C4-2B (cell line): ENCODE data around the gene RGS19.
A peak's percentile ranks its signal among the peaks of the same experiment; 100 is the strongest.

Source experiments
- H3K27ac ChIP-seq: fragments of 450-650 bp; 2 replicates; pipeline ENCODE4 v1.5.1; 2017
- ZFX ChIP-seq: fragments of 450-650 bp; IDR thresholded peaks from 2 replicates; pipeline ENCODE4 v1.6.1; 2017
- TF ChIP-seq, protein P1 (sequence below): fragments of 450-650 bp; conservative IDR thresholded peaks from 2 replicates; pipeline ENCODE4 v1.5.1; 2017; ENCODE audit warnings: mild to moderate bottlenecking

The RGS19 gene

DNA sequence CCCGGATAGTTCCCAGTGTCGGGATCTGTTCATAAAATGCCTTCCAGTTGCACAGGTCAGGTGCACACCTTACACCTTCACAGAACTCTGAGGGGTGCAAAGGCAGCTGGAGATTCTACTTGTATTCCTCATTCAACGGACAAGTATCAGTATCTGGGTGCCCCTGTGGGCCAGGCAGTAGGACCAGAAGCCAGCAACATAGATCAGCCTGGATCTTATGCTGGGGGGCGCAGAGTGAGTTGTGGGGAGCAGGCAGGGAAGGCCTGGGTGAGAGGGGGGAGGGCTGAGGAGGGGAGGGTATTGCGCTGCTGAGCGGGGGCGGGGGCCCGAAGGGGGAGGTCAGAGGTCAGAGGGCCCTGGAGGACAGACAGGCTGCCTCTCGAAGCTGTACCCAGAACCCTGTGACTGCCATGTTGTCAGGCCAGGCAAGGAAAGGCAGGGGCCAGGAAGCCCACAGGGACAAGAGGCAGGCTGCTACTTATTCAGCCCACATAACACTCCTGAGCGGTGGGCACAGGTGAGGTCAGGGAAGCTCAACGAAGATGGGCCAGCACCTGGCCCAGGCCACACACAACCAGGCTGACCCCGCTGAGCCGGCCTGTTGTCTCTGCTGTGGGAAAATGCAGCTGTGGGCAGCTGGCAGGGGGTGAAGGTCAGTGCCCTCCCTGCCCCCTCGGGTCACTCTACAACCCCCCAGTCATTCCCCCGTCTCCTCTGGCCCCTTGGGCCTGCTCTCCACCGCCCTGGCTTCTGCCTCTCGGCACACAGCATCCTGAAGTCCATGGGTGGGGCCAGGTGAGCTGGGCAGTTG, 1.7 kb upstream of the RGS19 start:
- H3K27ac ChIP-seq: no peak overlapping the region

DNA sequence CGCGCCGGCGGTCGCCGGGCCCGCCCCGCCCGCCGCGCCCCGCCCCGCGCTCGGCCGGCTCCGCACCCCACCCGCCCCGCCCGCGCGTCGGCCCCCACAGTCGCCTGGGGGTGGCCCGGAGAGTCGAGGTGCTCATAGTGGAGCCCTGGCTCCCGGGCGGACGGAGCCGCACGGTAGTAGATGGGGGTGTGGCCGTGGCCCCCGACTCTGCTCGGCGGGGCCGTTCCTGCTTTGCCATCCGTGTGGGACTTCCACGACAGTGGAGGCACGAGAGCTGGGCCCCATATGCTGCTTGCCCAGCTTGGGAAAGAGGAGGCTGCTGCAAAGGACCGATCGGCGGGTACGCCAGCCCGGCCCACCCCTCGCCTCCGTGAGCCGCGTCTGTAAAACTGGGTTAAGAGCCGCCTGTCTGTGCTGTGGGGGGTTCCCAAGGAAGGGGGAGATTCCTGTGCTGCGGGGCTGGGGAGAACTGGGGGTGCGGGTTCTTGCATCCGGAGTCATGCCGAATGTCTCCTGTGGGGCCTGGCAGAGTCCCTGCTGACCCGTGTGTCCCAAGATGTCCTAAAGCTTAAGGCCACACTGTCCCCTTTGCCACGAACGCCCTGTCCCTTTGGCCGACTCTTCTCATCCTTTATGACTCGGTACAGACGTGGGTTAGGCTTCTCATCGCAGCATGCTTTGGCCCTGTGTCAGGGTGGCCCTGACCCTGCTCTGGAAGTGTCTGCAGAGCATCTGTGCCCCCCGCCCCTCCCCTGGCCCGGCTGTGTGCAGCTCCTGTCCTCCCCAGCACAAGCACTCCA, 895 bp upstream of the RGS19 start, which contains the start of gene OPRL1:
TSS of gene OPRL1 (plus strand) at position 70 of the 800 bp plus-strand sequence. CDS start 12,639 bp downstream, outside the sequence.
- H3K27ac ChIP-seq: peak within 1 kb of the TSS; percentile 64
- TF ChIP-seq ZFX: no peak
- TF ChIP-seq, protein P1, sequence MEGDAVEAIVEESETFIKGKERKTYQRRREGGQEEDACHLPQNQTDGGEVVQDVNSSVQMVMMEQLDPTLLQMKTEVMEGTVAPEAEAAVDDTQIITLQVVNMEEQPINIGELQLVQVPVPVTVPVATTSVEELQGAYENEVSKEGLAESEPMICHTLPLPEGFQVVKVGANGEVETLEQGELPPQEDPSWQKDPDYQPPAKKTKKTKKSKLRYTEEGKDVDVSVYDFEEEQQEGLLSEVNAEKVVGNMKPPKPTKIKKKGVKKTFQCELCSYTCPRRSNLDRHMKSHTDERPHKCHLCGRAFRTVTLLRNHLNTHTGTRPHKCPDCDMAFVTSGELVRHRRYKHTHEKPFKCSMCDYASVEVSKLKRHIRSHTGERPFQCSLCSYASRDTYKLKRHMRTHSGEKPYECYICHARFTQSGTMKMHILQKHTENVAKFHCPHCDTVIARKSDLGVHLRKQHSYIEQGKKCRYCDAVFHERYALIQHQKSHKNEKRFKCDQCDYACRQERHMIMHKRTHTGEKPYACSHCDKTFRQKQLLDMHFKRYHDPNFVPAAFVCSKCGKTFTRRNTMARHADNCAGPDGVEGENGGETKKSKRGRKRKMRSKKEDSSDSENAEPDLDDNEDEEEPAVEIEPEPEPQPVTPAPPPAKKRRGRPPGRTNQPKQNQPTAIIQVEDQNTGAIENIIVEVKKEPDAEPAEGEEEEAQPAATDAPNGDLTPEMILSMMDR: no peak

More for the DNA sequence above, 1.7 kb upstream of the RGS19 start:
- no peak for TF ChIP-seq ZFX
- TF ChIP-seq, protein P1: no peak

DNA sequence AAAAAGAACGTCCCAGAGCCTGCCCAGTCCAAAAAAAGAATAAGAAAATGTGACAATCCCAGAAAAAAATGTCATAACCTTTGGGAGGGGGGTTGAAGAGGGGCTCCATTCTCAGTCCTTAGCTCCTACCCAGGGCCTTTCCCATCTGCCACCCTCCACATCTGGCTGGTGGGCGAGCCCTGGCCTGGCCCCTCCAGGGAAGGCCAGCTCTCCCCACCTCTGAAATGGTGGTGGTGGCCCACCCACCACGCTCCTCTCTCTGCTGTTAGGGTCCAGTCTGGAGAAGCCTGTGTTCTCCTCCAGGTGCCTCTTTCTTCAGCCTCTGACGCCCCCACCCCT, 415 bp downstream of the RGS19 start:
- TF ChIP-seq, protein P1: no peak
- no peak for TF ChIP-seq ZFX
- peak overlapping the region; percentile 64 for H3K27ac ChIP-seq

DNA sequence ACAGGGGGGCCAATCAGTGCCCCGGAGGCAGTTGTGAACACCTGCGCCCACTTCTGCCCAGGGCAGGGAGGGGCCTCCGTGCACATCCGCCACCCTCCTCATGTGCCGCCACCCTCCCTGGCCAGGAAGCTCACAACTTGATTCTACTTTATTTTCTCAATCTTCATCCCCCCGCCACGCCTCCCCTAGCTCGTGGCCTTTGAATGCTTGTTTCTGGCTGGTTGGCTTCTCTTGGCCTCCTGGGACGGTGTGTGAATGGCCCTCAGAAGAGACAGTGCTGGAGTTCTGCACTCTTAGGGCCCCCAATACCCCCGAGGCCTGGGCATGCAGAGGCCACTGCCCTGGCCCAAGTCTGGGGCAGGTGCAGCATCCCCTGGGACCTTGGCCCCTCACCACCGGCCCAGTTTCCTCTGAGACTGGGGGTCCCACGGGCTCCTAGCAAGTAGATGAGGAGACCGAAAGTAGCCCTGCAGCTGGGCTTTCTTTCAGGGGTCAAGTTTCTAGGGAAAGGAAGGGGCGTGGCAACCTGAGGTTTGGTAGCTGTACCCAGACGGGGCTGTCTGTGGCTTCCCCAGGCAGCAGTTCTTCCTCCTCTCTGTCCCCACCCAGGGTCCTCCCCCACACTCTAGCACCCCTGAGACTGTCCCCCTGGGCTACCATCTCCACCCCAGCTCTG, 1.3 kb downstream of the RGS19 start:
- H3K27ac ChIP-seq: no peak overlapping the region
- no peak for TF ChIP-seq ZFX
- TF ChIP-seq, protein P1: no peak

DNA sequence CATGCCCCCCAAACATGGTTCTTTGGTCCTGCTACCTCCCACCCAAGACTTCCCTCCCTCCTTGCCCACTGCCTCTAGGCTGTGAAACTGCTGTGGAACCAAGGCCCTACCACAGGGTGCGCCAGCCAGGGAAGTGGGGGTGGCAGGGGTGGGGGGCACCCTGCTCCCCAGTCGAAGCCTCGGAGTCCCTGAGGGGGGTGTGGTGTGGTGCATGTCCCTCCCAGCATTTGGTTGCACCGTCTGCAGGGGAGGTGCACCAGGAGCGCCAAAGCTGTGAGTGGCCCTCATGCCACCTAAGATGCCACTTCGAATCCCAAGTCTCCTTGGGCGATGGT, 1.8 kb downstream of the RGS19 start:
- TF ChIP-seq, protein P1: no peak
- TF ChIP-seq ZFX: no peak
- H3K27ac ChIP-seq: no peak overlapping the region

DNA sequence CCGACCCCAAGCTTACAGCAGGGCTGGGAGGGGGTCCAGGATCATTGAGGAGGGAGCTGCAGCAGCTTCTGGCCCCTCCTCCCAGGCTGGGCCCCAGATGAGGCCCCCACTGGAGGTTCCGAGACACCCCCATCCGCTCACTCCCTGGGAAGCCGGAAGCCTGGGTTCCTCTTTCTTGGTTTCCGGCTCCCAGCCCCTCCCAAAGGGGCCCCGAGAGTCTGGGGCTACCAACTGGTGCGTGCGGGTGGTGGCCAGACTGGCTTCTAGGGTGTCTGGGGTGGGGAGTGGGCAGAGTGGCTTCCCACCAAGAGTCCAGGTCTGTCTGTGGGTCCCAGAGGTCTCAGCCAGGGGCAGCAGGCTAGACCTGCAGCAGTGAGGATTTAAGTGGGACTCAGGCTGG, 2.2 kb downstream of the RGS19 start:
- TF ChIP-seq, protein P1: no peak
- TF ChIP-seq ZFX: no peak
- no peak overlapping the region for H3K27ac ChIP-seq
